Adrenal gland (tissue), 12 donors: ENCODE measurements around the gene RASGEF1C. TPM values are rescaled to one million over a fixed set of nuclear protein-coding genes. Genes with fewer than 3 reads are reported as not detected.

Experiments
- DNase-seq, 7 donors: peaks; one replicate each; pipeline ENCODE4 v3.0.0-alpha.2; 2019 to 2020
- H3K27ac ChIP-seq, 5 donors: fragments of 200-600 bp; sonication (generic) in 4 of 5; 1 replicate in 3 of 5; 2 replicates in 2 of 5; pipeline versions ENCODE4 v1.5.1 to v1.8.0; 2016 to 2020; ENCODE audit warnings: mild to moderate bottlenecking in 1 of 5
- H3K27me3 ChIP-seq: fragments of 200-600 bp; 2 replicates; pipeline ENCODE4 v1.8.0; 2021
- H3K36me3 ChIP-seq, 2 donors: fragments of 200-600 bp; replicated peaks in 1 of 2; 1 replicate in 1 of 2; 2 replicates in 1 of 2; pipeline versions ENCODE4 v1.5.1 to v1.8.0; 2018 to 2022
- H3K4me1 ChIP-seq, 2 donors: fragments of 200-600 bp; replicated peaks in 1 of 2; 1 replicate in 1 of 2; 2 replicates in 1 of 2; pipeline versions ENCODE4 v1.5.1 to v1.8.0; 2018 to 2021
- H3K4me3 ChIP-seq, 4 donors: fragments of 200-600 bp; sonication (generic) in 3 of 4; one replicate each; pipeline ENCODE4 v1.5.1; 2016 to 2018
- H3K9me3 ChIP-seq, 3 donors: fragments of 200-600 bp; sonication (generic) in 1 of 3; replicated peaks in 1 of 3; 1 replicate in 2 of 3; 2 replicates in 1 of 3; pipeline versions ENCODE4 v1.5.1 to v1.8.0; 2016 to 2021
- CTCF ChIP-seq, 6 experiments: fragments of 450-650 bp in 4 of 6; fragments of 200-600 bp in 2 of 6; sonication (generic) in 1 of 6; IDR thresholded peaks; 1 replicate in 5 of 6; 2 replicates in 1 of 6; pipeline versions ENCODE4 v1.5.1 to v1.8.0; 2016 to 2021; ENCODE audit warnings: antibody characterized with exemption in 6 of 6, mild to moderate bottlenecking in 2 of 6, moderate library complexity in 1 of 6
- POLR2A ChIP-seq, 2 donors: fragments of 450-650 bp; IDR thresholded peaks; one replicate each; pipeline ENCODE4 v1.6.1; 2017; ENCODE audit warnings: antibody characterized with exemption in 2 of 2, mild to moderate bottlenecking in 2 of 2, moderate library complexity in 1 of 2
- WGBS, 4 donors: extraction: QIAGEN DNeasy Blood & Tissue Kit in 2 of 4; methylation state at CpG; one replicate each; pipeline versions ENCODE4 v1.1.5 to v1.1.7; 2013 to 2017; 5-methylcytosine and 5-hydroxymethylcytosine counted together
- intact Hi-C, 2 donors: fragments of 100-400 bp; cut with DNase I; formaldehyde crosslinking; loops; one replicate each; pipeline versions ENCODE4 v1.14.1 to v1.15.0; 2022 to 2023
- polyA plus RNA-seq, 3 donors: library from polyadenylated mRNA; stranded (reverse); fragments of 200-250 nt in 2 of 3; fragments of 350-450 nt in 1 of 3; fragmentation: Illumina TruSeq in 1 of 3; extraction: RNeasy Lipid Tissue Mini Kit (QIAGEN cat#74804) in 1 of 3; gene quantifications; one replicate each; pipeline ENCODE4 v1.2.3, GENCODE V29; 2013 to 2014
- total RNA-seq, 9 donors: library from RNA; depleted of rRNA in 4 of 9; stranded (reverse); fragments of >200 nt in 4 of 9; fragments of 120-200 nt in 1 of 9; fragmentation: NEBNext Ultra II Directional in 1 of 9; extraction: Animal tissue kit (Norgen Biotek cat#: 25700) in 1 of 9; gene quantifications; one replicate each; pipeline versions ENCODE4 v1.1.0 to v1.2.4, GENCODE V29; 2013 to 2023
- donor health status: healthy with polysubstance abuse.
- donor health status: Bipolar disorder and iron deficiency.
- donor health status: DM: yes; HTN: yes; CAD: no.
- donor health status: DM: no; HTN: no; CAD: no.
- donor health status: DM: no; HTN: no; CAD: no.
- donor health status: DM: yes; HTN: yes; CAD: no.

The RASGEF1C gene
- total and polyA plus RNA-seq, 12 donors, result 0.15 to 1.9 (median 0.74) TPM; not detected in 6

GRCh38 chr5:180153099-180153498 lies 55.9 kb downstream of the RASGEF1C start:
- Histone ChIP-seq H3K4me1 (peaks cover 0 to 4% of the 10 kb centered on the region in 2 donors), H3K27me3 (peaks cover 3% of the 10 kb centered on the region), H3K36me3 (no peaks in the 10 kb centered on the region), H3K27ac (no peak overlapping the region), H3K9me3 (no peaks in the 10 kb centered on the region), H3K4me3 (no peak overlapping the region)
- intact Hi-C loops, result no loop called here
- TF ChIP-seq CTCF (IDR thresholded peaks at IDR 0.05) (no peak), POLR2A (IDR thresholded peaks at IDR 0.05) (no peak)
- WGBS, 4 donors, result 0% methylated on average over 1 of the region's 1 CpG
- peak in 1 of 7 donors; percentile 15 for DNase-seq

GRCh38 chr5:180143656-180144364 lies 65.2 kb downstream of the RASGEF1C start:
- H3K9me3 ChIP-seq, result peaks cover 0 to 4% (median 0%) of the 10 kb centered on the region in 3 donors
- no peak for TF ChIP-seq CTCF (IDR thresholded peaks at IDR 0.05)
- TF ChIP-seq POLR2A (IDR thresholded peaks at IDR 0.05), result no peak
- H3K27me3 ChIP-seq, result peaks cover 10% of the 10 kb centered on the region
- H3K27ac ChIP-seq, result no peak overlapping the region
- 78 to 90% (median 83%) methylated on average over 11 to 16 of the region's 16 CpGs for WGBS, 4 donors
- H3K36me3 ChIP-seq, result no peaks in the 10 kb centered on the region
- intact Hi-C loops, result no loop called here
- H3K4me1 ChIP-seq, result no peaks in the 10 kb centered on the region
- H3K4me3 ChIP-seq, result no peak overlapping the region
- no peak for DNase-seq

GRCh38 chr5:180142824-180143610 lies 66.0 kb downstream of the RASGEF1C start:
- DNase-seq, result peak in 1 of 7 donors; percentile 27
- Histone ChIP-seq H3K27ac (no peak overlapping the region), H3K27me3 (peaks cover 10% of the 10 kb centered on the region), H3K4me3 (no peak overlapping the region), H3K36me3 (no peaks in the 10 kb centered on the region), H3K4me1 (no peaks in the 10 kb centered on the region), H3K9me3 (peaks cover 0 to 4% (median 0%) of the 10 kb centered on the region in 3 donors)
- WGBS, 4 donors, result 75 to 88% (median 79%) methylated on average over 8 to 13 of the region's 13 CpGs
- TF ChIP-seq CTCF (IDR thresholded peaks at IDR 0.05) (no peak), POLR2A (IDR thresholded peaks at IDR 0.05) (no peak)
- intact Hi-C loops, result no loop called here

- intact Hi-C loops, result no loop called here
- TF ChIP-seq POLR2A (IDR thresholded peaks at IDR 0.05), result no peak
- TF ChIP-seq CTCF (IDR thresholded peaks at IDR 0.05), result no peak
- Histone ChIP-seq H3K9me3 (peaks cover 0 to 4% (median 0%) of the 10 kb centered on the region in 3 donors), H3K4me1 (no peaks in the 10 kb centered on the region), H3K4me3 (no peak overlapping the region), H3K36me3 (no peaks in the 10 kb centered on the region), H3K27me3 (peaks cover 10% of the 10 kb centered on the region), H3K27ac (no peak overlapping the region)
- peak in 1 of 7 donors; percentile 33 for DNase-seq
- WGBS, 4 donors, result 78 to 85% (median 81%) methylated on average over 23 of the region's 23 CpGs
Measured at GRCh38 chr5:180142021-180142765, 66.8 kb downstream of the RASGEF1C start.
